Islet of Langerhans (tissue), 1 donor: ENCODE data around the gene CORO2A.

Source experiments
- FAIRE-seq: peaks from one replicate; lab custom pipeline; 2011; peaks lifted over from hg19 to GRCh38; lab: Jason Lieb, UNC

Gene CORO2A

DNA sequence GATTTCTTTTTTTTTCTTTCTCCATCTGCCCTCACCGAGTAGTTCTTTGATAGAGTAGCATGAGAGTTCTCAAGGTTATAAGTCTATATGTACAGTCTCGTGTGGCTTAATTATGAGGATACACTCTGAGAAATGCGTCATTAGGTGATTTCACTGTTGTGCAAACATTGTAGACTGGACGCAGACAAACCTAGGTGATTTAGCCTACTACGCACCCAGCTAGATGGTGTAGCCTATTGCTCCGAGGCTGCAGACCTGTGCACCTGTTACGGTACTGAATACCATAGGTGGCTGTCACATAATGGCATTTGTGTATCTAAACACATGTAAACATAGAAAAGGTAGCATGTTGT lies 26.9 kb upstream of the CORO2A start:
- FAIRE-seq = no peak

DNA sequence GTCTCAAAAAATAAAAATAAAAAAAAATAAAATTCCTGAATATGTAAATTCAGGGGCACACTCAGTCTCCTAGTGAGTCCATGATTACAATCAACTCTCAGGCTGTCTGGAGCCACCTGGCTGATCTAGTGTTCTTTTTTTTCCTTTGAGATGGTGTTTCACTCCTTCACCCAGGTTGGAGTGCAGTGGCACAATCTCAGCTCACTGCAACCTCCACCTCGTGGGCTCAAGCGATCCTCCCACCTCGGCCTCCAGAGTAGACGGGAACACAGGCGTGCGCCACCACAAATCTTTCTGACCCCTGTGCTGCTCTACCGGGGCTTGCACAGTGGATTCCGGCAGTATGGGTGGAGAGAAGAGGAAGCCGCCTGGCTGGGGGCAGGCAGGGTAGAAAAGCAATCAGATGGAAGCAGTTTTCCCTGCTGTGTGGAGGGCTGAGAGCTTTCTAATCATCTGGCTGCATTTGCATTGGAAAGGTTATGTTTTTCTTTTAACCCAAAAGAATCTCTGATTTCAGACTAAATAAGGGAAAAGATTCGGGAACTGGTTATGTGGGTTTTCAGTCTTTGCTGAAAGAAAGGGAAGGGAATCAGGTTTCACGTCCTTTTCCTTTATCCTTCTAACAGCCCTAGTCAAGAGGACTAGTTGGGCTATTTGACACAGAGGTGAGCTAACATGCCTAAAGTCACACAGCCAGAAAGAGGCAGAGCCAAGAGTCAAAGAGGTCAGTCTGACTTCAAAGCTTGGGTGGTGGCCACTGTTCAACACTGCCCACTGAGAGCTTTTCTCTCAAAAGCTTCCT lies 26.3 kb upstream of the CORO2A start:
- FAIRE-seq = no peak

DNA sequence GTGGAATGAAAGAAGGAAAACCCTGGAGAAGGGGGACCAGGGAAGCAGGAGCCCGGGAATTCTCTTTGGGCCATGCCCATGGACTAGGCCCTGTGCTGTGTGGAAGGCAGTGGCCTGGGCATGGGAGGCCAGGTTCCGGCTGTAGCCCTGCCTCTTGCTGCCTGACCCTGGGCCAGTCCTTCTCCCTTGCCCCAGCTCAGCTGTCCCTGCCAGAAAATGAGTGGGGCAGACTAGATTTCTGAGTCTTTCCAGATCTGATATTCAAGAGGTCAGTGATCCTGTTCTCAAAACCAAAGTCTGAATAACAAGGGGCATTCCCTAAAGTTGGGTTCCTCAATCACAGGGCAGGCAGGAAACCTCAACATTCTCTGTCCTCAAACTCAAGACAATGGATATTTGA lies 24.8 kb upstream of the CORO2A start:
- no peak for FAIRE-seq

DNA sequence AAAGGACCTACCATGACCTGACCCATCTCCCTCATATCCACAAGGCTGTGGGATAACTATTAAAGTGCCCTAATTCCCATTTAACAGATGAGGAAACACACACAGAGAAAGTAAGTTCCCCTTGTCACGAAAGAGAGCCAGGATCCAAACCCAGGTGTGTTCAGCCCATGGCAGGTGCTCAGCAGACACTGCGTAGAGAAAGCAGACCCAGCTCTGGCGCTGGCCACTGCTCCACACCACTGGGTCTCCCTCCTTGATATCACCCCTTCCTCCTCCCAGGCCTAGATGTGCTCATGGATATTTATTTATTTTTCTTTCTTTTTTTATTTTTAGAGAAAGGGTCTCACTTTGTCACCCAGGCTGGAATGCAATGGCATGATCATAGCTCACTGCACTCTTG lies 24.0 kb upstream of the CORO2A start:
- no peak for FAIRE-seq

DNA sequence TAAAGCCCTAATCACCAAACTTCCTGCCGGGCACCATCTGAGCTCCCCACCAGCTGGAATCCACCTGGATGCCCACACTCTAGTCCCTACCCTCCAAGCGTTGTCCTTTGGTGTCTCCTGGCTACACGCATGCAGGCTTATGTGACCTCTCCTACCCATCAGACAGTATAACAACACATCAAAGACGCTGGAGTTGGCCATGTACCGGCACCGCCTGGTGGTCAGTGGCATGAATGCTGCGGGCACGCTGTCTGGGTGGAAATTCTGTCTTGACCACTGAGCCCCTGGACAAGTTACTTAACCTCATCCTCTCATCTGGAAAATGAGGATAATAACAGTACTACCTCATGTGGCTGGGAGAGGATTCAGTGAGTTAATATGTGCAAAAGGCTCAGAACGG lies 23.4 kb upstream of the CORO2A start:
- no peak for FAIRE-seq

DNA sequence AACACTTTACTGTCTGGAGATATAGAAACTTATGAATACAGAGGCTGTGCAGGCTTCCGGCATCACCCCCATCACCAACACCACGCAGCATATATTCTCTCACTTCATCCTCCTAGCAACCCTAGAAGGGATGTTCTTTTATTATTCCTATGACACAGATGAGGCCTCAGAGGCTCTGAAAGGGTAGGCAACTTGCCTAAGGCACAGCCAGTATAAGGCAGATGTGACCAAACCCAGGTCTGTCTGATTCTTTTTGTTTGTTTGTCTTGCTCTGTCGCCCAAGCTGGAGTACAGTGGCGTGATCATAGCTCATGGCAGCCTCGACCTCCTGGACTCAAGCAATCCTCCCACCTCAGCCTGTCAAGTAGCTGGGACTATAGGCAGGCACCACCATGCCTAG lies 22.8 kb upstream of the CORO2A start:
- FAIRE-seq = no peak

DNA sequence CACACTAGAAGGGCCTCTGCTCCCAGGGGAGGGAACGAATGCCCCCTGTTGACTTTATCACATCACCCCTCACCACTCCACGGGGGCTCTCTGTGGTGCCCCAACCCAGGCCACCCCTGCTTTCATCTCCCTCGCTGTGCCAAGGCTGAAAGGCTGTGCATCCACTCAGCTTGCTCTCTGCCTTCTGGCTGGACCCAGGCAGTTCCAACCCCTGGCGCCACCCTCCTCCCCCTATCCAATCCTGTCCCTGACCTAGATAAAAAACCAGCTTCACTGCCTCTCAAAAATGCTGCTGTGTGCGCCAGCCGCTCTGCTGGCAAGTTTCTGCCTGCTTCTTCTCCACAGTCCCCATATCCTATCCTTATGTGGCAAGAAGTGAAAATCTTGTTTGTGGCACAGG lies 22.4 kb upstream of the CORO2A start:
- FAIRE-seq = no peak

DNA sequence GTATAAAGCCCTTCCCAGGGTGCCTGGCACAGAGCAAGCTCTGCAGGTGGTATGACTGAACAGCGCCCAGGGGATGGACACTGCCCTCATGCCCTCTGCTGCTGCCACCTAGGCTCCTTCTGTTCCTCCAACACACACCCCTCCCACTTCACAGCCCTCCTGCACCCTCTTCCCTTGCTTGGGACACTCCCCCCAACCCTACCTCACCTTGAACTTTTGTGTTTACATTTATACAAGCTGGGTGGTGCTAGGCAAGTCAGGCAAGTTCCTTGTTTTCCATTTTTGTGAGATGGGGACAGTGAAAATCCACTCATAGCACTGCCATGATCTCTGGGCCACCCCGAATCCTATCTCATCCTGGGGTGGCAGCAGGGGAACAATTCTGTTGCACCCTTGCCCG lies 18.8 kb upstream of the CORO2A start:
- FAIRE-seq = no peak

DNA sequence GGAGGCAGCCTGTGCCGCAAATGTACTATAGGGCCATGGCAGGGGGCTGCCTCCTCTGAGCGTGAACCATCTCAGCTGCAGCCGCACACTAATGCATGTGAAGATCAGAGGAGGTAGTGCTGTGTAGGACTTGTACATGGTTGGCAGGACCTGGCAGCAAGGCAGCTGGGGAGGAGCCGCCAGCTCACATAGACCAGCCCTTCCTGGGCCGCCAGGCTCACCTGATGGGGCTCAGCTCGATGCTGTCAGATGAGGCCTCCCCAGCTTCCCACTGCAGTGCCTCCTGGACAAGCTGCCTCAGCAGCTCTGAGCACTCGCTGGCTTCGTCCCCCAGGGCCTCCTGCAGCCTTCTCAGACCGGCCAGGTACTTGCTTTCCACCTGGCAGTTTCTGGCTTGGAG lies 18.0 kb upstream of the CORO2A start:
- FAIRE-seq = no peak

DNA sequence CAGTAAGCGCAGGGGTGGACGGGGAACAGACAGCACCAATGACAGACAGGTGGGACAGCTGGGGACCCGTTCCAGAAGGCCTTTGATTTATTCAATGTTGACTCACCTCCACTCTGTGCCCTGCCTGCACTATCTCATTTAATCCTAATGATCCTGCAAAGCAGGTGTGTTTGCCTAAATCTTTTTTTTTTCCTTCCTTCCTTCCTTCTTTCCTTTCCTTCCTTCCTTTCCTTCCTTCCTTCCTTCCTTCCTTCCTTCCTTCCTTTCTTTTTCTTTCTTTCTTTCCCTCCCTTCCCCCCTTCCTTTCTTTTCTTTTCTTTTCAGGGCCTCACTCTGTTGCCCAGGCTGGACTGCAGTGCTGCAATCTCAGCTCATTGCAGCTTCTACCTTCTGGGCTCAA lies 17.1 kb upstream of the CORO2A start:
- FAIRE-seq = no peak

DNA sequence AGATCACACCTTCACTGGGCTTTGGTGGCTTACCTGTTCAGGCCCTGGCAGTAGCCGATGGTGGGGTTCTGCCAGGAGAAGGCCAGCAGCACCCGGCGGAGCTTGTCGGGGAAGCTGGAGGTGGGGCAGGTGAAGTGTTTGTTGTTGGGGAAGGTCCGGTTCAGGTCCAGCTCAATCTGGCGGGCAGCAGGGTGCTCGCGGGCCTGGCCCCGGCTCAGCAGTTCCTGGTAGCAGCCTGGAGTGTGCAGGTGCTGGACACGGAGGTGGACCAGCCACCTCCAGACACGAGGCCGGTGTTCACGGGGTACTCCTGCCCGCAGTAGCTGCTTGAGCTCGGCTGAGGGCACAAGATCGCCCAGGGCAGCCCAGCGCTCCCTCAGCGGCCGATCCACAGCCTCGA lies 16.2 kb upstream of the CORO2A start:
- no peak for FAIRE-seq

DNA sequence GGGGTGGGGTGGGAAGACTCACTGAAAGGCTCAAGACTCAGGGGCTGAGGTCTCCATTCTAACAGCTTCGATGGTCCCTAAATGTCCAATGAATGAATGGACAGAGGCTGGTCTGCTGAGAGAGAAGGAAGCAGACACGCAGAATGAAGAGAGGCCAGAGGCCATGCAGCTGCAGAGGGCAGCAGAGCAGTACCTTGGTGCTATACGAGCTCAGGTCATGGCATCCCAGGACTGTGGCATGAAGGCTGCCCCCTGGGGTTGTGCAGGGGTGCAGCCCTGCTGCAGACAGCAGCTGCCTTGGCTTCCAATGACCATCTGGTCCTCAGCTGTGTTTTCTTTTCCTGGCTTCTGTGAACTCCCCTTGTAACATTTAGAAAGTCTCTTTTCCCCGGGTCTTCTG lies 15.2 kb upstream of the CORO2A start:
- FAIRE-seq = no peak

DNA sequence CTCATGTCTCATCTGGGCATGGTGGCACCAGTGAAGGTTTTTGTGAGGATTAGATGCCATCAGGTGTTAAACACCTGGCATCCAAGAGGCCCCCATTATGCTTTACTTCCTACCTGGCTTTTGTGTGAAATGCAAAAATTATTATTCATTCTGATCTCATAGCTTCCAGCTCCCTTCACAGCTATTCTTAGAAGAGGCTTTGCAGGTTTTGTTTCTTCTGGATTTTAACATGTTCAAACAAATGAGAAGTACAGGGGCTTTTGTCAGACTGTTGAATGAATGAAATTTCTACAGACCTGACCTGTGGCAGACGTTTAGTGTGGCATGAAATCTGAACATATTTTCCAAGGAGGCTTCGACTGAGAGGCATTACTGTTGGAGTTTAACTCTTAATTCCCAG lies 14.3 kb upstream of the CORO2A start:
- FAIRE-seq = no peak

DNA sequence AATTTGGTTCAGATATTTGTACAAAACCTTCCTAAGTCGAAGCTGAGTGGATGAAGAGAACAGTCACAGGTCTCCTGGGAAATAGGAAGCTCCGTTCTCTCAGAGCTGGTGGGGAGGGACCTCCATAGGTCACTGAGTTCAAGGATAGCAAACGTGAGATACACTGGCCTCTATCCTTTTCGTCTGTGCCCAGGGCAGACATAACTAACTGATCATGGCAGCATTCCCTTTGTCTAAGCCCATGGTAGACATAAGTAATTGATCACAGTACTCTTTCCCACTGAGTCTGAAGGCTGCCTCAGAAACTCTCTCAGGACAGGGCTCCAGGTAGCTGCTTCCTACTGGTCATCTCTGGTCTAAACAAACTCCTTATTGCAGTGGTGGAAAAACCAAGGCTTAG lies 12.3 kb upstream of the CORO2A start:
- FAIRE-seq = no peak

DNA sequence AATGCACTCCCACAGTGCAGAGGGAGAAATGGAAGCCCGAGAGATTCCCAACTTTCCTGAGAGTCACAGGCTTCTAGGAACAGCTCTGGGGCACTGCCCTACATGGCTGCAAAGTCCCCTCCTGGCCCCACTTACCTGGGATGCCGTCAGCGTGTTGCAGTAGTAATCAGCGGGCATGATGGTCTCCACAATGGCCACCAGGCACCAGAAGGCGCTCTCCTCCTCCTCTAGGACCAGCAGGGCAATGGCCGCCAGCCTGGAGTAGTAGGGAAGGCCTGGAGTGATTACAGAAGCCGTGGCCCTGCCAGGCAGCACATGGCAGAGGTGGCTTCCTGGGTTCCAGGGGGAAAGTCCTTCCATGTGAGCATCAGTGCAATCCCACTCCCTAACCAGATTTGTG lies 10.7 kb upstream of the CORO2A start:
- FAIRE-seq = no peak

DNA sequence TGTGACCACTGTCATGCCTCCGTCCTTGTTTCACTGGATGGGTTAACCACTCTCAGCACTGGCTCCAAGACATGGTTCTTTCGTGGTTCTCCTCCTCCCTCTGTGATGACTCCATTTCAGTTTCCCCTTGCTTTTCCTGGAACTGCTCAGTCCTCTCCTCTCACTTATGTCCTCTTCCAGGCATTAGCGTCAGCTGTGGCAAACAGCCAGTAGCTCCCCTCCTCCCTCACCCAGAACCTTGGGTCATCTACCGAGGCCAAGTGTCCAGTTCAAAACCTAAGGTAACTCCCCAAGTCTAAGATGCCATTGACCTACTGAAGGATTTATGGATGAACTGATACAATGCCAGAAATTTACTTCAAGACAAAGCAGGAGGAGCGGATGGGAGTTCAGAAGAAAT lies 9.8 kb upstream of the CORO2A start:
- FAIRE-seq = no peak

DNA sequence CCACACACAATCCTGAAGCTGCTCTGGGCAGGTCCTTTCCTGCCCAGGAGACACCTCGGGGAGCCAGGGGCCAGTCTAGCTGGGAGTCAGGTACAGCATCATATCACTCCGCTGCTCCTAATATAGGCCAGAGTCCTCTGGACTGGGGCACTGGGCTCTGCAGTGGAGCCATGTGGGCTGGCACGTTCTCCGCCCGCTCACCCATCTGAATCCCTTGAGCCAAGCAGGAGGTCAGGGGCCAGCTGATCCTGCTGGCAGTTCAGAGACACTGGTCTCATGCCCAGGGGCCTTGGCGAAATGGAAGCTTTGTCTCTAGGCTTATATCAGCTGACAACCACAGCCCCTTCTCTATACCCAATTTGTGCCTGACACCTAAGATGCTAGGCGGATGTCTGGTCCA lies 9.3 kb upstream of the CORO2A start:
- no peak for FAIRE-seq

DNA sequence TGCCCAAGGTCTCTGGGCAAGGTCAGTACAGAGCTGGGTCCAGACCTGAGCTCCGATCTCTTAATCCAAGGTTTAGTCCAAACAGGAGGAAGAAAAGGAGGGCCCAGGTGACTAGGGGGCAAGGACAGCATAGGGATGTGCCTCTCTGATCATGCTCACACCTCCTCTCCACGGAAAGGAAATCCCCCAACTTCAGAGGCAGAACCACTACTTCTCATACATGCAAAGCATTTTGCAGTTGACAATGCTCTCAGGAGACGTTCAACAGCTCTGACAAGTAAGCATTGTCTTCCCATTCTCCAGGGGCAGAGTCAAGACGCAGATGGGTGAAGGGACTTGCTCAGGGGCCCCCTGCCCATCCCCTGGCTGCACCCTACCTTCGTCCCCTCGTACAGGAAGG lies 8.7 kb upstream of the CORO2A start:
- FAIRE-seq = no peak

DNA sequence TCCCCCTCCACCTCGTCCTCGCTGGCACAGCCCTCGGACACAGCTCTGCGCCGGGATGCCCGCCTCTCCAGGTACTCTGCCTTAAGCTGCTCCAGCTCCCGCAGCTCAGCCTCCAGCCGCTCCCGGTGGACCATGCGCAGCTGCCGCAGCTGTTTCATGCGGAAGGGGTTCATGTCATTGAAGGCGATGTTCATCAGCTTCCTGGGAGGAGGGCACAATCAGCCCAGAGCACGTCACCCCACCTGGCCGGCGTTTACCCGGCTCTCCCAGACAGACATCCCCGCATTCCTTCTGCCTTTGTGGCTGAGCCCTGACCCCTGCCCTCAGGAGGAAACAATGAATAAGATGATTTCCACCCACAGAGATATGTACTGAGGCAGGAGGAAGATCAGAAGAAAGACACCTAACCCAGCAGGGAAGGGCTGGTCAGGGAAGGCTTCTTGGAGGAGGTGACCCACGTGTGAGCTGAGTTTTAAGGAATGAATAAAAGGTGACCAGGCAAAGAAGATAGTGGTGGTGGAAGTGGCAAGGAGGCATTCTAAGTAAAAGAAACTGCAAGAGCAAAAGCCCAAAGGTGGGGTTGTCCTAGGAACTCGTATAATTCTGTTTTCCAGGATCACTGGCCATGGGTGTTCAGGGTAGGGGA lies 7.1 kb upstream of the CORO2A start:
- FAIRE-seq = no peak

DNA sequence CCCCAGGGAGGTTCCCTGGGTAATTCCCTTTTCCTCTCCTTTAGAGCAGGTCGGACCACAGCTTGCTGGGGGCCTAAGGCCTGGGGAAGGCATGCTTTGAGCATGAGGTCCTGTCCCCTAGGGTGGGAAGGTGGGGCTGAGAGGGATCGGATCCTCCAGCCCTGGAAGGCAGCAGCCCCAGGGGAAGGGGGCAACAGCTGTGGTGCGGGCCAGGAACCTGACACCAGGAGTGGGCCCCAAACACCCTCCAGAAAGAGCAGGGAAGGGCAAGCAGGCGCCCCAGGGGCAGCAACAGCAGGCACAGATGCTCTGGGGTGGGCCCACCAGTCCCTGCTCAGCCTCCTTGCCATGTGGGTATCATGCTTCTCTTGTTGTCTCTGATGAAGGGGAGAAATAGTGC lies 3.2 kb upstream of the CORO2A start:
- FAIRE-seq = no peak

DNA sequence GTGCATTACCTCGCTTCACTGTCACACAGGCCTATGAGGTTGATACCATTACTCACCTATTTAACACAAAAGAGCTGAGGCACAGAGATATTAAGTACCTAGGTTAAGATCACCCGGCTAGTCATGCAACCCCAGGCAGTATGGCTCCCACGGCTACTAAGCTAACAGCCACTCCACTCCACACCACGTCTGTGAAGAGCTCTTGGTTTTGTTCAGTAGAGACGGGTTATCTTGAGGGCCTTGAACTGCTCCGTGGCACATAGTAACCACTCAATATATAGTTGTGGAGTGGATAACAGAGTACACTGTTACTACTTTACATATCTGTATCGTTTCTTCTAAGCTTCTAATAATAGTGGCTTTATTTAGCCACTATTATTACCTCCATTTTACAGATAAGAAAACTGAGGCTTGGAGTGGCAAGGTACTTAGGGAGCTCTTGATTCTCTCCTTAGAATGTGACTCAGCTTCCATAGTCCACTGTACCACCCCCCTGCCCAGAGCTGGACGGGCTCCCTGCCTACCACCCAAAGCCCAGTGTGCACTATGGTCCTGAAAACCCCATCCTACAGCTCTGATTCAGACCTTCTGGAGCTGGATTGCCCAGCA lies 1.0 kb upstream of the CORO2A start:
- no peak for FAIRE-seq

DNA sequence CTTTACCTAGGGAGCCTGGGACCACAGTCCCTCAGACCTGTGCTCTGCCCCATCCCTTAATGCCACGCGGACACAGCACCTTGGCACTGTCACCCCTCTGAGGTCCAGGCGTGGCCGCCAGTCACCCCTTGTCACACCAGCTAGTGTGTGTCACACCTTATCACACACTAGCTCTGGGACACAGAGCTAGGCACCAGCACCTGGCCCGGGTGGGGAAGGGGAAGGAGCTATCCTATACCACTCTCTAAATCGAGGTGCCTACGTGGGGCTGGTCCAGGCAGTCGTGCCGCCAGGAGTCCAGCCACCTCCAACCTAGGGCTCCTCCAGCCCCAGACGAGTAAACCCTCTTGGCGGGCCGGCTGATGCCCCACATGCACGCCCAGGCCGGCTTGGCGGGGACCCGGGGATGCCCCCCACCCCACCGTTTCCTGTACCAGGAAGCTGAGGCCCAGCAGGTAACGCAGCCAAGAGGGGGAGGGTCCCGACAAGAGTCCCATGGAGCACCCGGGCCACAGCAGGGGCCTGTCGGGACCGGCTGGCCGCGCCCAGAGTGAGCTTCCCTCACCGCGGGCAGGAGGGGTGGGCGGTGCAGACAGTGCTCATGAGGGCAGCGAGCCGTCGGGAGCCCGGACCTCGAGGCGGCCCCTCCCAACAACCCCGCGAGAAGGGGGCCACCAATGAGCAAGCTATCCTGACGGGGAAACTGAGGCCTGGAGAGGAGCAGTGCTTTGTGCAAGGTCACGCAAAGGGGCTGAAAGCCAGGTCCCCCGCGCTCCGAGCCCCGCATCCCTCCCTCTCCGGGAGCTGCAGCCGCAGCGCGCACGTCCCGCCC lies 550 bp downstream of the CORO2A start:
- FAIRE-seq = no peak

DNA sequence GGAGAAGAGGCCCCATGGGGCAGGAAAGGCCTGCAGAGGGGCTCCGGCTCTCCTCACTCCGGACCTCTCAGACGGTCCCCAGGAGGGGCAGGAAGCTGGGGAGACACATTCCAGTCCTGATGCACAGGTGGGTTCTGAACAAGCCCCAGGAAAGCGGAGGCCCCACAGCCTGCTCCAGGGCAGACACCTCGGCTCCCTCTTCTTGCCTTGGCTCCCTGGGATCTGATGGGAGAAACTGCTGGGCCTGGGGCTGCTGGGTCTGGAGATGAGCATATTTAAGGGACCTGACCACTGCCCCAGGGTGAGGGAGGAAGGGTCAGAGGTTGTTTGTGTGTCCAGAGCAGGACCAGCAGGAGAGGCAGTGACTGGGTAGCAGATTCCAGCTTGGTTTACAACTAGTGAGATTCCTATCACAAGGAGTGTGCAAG lies 1.2 kb downstream of the CORO2A start:
- FAIRE-seq = no peak
